Stimulated activated CD4-positive, alpha-beta T cell treated with anti-CD3 and anti-CD28 coated beads, Interleukin-2, amount 100 ng/mL, for 48 hours (primary cell): ENCODE data around the gene ZNF776.
"Not testable (repeated sequence)": the region's sequence is repeated elsewhere in the genome, so short reads cannot be mapped to it uniquely, and the experiment has no call there.

Source experiments
- DNase-seq, 2 donors: peaks; one replicate each; pipeline ENCODE4 v3.0.0-alpha.2; 2020

ZNF776 gene

DNA sequence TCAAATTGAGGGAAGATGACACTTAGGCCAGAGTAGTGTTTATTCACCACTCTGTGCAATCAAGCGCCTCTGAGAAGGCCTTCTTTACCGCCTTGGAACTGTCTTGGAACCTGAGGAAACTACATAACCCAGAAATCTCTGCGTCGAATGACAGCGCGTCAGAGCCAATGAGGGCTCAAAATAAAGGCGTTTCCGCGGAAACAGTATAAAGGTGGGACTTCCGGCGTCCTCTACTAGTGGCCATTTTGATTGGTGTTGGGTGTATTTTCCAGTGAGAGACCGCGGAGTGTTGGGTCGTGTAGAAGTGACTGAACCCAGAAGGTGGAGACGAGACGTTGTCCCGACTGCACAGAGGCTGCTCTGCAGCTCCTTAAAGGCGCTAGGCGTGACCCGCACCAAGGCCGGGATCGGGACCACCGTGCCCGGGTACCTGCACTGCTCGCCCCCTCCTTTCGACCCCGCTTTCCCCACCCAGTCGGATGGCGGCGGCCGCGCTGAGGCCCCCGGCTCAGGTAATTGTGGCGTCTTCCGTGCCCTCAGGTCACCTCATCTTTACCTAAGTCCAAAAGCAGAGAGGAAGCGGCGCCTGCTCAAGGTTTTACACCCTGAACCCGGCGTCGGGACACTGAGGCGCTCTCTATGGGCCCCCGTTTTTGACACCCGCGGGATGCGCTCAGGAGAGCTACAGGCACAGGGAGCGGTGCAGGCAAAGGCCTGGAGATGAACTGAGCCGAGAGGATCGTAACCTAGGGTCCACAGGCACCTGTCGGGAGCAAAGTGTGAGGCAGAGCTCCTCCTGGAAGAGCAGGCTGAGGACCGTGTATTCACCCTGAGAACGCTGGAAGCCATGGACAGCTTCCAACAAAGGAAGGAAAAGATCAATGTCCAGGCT lies at the start of gene ZNF776:
Gene ZNF776 (plus strand): TSS at position 236 of the 892 bp plus-strand sequence. CDS start 244 bp downstream, at position 480.
- peak; percentile 65 to 73 for DNase-seq

DNA sequence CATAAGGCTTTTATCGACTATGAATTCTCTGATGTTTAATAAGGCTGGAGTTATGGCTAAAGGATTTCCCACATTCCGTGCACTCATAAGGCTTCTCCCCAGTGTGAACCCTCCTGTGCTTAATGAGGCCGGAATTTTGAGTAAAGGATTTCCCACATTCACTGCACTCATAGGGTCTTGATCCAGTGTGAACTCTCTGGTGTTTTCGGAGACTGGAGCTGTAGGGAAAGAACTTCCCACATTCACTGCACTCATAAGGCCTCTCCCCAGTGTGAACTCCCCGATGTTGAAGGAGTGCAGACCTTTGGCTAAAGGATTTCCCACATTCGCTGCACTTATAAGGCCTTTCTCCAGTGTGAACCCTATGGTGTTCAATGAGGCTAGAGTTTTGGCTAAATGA lies 45.0 kb upstream of the ZNF776 start:
- DNase-seq, result no peak

DNA sequence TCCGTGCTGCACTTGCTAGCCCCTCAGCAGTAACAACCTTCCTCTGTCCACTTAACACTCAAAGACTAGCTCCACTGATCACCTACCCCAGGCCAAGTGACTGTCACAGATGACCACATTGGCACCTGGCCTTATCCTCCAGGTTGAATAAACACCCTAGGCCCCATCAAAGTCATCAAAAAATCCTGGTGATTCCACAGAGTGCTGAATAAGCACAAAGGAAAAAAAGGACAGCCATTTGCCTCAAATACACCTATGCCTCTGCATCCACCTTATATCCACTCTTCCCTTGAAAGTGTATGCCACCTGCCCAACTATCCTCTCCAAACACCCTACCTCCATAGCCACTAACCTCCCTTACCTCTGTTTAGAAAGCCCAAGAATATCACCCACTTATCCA lies 40.3 kb upstream of the ZNF776 start:
- no peak for DNase-seq

DNA sequence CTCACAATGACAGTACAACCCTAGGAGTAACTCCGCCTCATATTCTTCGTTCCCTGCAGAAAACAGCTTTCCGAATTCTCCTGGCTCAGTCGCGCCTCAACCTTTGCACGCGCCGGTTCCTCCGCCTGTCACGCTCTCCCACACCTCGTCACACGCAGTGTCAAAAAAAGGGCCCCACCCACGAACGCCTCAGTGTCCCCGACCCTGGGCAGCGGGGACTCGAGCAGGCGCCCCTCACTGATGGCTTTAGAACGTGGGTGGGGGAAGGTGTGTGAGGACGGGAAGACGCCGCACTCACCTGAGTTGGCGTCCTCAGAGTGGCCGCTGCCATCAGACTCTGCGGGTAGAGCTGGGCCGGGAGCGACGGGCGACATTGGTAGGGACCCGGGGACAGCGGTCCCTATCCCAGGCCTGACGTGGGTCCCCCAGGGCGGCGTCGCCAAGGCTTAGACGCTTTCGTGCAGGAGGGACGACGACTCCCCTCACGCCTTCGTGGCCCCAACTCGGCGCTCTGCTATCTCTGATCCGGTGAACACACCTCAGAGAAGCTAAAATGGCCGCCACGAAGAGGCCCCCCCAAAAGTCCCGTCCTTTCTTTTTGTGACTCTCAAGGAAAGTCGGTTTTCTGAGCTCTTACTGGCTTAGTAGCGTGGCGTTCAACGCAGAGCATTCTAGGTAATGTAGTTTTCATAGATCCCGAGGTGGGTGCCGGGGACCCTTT lies 37.8 kb upstream of the ZNF776 start, which contains the start of gene ZNF154:
Gene ZNF154 (minus strand): TSS at position 564 of the 721 bp plus-strand sequence. CDS start 233 bp downstream, at position 331.
- DNase-seq, result no peak

DNA sequence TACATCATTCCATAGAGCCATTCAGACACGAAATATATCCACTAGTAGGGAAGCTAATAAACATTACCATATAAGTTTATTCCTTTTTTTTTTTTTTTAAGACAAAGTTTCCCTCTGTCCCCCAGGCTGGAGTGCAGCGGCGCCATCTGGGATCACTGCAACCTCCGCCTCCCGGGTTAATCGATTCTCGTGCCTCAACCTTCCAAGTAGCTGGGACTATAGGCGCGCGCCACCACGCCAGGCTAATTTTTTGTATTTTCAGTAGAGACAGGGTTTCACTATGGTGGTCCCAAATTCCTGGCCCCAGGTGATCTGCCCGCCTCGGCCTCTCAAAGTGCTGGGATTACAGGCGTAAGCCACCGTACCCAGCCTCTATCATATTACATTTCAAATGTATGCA lies 37.0 kb upstream of the ZNF776 start:
- no peak for DNase-seq

DNA sequence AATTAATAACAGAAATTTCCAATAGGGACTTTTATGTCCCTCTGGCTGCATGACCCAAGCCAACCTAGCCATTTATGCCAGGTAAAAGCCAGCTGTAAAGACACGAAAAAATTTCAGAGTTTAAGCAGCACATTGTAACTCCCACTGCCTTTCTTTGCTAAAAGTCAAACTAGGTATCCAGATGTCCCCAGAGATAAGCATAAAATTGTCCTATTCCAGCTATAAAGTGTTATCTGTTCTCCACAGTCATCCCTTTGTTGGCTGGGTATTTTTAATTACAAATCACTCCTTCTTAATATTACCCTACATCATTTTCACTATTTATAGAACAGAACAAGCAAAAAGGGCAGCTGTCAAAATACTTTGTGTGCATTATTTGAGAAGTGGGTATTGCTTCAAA lies 34.4 kb upstream of the ZNF776 start:
- DNase-seq, result no peak

DNA sequence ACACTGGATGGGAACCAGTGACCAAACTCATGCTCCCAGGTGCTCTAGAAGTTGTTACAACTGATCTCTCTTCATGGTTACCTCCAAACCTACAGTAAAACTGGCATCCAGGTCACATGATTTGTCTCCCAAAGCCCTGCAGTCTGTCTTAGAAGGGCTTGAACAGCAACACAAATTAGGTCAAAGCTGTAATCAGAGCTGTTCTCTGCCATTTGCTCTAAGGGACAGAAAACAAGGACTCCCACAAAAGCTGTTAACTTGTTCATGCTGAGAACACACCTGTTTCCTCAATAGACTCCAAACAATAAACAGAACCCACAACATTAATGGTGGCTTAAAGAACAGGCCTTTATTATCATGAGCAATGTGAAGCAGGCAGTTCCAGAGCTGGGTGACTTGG lies 27.2 kb upstream of the ZNF776 start:
- no peak for DNase-seq

DNA sequence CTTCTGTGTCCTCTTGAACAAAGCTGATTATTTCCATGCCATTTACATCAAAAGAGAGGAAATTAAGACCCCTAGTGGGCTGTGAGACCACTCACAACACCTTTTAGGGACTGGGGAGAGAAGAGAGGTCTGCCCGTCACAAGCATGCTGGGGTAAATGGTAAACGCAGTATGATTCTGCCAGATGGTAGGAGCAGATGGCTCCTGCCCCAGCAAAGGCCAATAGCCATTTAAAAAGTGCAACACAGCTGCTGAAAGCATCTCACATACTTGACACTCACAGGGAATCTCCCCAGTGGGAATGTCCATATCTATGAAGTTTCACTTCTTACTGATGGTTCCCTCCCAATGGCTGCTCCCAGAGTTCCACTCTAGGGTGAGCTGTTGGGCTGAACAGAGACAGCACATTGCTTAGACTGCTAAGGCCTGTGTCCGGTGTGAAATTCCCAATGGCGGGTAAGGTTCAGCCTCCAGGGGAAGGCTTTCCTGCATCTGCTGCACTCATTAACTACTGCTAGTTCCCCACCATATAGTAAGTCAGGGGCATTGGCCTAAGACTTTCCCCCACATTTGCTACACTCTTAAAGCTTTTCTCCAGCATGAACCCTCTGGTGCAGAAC lies 26.6 kb upstream of the ZNF776 start:
- no peak for DNase-seq

DNA sequence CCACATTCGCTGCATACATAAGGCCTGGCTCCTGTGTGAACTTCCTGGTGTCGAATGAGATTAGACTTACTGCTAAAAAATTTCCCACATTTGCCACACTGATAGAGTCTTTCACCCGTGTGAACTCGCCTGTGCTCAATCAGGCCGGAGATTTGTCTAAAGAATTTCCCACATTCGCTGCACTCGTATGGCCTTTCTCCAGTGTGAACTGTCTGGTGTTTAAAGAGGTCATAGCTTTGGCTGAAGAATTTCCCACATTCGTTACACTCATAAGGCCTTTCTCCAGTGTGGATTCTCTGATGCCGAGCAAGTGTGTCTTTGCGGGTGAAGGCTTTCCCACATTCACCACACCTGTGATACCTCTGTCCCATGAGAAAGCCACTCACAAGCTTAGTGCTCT lies 25.7 kb upstream of the ZNF776 start:
- DNase-seq, result no peak

DNA sequence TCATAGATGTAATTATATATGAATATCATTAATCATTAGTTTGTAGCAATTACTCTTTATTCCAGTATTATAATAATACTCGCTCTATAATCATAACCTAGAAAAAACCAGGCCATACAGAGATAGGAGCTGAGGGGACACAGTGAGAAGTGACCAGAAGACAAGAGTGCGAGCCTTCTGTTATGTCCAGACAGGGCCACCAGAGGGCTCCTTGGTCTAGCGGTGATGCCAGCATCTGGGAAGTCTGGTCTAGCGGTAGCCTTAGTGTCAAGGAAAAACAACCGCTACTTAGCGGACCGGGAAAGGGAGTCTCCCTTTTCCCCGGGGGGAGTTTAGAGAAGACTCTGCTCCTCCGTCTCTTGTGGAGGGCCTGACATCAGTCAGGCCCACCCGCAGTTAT lies 8.3 kb upstream of the ZNF776 start:
- DNase-seq, result peak in 1 of 2 donors; percentile 26

DNA sequence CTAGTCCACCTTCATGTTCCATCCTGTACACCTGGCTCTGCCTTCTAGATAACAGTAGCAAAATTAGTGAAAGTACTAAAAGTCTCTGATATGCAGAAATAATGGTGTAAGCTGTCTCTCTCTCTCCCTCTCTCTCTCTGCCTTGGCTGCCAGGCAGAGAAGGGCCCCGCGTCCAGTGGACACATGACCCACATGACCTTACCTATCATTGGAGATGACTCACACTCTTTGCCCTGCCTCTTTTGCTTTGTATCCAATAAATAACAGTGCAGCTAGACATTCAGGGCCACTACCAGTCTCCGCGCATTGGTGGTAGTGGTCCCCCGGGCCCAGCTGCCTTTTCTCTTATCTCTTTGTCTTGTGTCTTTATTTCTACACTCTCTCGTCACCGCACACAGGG lies 7.8 kb upstream of the ZNF776 start:
- not testable (repeated sequence) for DNase-seq

DNA sequence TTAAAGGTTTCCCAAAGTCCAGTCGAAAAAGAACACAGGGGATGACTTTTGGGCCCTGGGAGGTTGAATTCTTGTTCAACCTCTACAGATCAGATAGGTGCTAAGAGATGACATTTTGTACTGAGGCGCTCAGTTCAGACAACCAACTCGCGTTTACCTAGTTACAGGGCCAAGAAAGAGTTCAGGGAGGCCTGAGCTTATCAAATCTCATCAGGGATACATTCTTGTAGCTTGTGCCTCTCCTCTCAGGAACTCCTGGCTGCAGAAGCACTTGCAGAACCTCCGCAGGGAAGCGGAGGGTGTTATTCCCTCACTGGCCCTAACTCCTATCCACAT lies 825 bp downstream of the ZNF776 start:
- no peak for DNase-seq

DNA sequence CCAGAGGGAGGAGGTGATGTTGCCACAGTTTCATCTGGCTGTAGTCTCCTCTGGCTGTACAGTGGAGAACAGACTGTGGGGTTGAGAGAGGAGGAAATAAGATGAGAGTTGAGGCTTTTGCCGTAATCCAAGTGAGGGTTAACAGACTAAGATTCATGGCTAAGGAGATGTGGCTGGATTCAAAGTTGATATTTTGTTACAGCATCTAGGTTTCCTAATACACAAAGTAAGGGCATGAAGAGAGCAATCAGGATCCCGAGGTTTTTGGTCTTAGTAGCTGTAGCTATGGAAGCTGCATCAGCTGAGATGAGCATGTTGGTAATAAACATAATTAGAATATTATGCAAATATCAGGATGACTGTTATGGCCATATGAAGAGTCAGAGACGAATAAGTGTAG lies 1.4 kb downstream of the ZNF776 start:
- DNase-seq, result no peak

DNA sequence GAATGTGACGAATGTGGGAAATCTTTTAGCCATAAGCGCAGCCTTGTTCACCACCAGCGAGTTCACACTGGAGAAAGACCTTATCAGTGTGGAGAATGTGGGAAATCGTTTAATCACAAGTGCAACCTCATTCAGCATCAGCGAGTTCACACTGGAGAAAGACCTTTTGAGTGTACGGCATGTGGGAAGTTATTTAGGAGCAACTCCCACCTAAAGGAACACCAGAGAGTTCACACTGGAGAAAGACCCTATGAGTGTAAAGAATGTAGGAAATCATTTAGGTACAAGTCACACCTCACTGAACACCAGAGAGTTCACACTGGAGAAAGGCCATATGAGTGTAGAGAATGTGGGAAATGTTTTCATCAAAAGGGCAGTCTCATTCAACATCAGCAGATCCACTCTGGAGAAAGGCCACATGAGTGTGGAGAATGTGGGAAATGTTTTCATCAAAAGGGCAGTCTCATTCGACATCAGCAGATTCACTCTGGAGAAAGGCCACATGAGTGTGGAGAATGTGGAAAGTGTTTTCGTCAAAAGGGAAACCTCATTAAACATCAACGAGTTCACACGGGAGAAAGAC lies 7.6 kb downstream of the ZNF776 start:
- no peak for DNase-seq

DNA sequence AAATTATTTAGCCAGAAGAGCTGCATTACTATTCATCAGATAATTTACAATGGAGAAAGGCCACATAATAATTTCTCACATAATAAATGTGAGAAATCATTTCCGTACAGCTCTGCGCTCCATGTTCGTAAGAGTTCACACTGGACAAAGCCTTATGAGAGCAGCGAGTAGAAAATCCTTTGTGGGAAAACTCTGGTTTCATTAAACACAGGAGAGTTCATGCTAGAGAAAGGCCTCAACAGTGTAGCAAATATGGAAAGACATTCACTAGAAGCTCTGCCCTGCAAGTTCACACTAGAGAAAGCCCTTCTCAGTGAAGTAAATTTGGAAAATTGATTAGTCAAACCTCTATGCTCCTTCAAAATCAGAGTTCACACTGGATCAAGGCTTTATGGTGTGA lies 8.4 kb downstream of the ZNF776 start:
- no peak for DNase-seq

DNA sequence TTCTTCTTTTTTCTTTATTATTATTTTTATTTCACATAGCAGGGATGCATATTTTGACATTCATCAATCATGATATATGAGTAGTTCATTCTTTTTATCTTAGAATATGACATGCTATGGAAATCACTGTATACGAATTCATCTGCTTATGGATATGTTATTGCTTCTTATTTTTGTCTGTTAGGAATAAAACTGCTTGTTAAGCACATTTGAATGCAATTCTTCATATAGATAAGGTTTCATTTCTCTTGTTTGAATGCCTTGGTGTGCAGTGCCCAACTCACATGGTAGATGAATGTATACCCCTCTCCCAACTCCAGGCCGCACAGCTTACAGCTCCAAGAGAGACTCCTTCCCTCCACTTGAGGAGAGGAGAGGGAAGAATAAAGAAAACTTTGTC lies 11.3 kb downstream of the ZNF776 start:
- no peak for DNase-seq

DNA sequence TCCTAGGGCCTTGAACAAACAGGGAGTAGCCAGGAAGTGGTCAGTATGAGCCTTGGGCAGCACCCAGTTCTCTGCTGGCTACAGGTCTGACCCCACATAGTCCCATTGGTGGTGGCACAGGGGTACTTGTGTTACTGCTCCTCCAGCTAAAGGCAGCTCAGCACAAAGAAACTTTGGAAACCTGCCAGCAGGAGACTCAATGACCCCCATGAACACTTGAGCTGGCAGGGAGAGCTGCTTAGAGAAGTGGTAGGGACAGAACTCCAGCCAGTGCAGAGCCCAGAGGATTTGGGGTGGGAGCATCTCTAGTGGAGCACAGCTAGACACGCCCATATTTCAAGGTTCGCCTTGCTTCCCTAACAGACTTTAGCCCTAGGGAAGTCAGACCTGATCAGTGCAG lies 12.5 kb downstream of the ZNF776 start:
- DNase-seq, result no peak

DNA sequence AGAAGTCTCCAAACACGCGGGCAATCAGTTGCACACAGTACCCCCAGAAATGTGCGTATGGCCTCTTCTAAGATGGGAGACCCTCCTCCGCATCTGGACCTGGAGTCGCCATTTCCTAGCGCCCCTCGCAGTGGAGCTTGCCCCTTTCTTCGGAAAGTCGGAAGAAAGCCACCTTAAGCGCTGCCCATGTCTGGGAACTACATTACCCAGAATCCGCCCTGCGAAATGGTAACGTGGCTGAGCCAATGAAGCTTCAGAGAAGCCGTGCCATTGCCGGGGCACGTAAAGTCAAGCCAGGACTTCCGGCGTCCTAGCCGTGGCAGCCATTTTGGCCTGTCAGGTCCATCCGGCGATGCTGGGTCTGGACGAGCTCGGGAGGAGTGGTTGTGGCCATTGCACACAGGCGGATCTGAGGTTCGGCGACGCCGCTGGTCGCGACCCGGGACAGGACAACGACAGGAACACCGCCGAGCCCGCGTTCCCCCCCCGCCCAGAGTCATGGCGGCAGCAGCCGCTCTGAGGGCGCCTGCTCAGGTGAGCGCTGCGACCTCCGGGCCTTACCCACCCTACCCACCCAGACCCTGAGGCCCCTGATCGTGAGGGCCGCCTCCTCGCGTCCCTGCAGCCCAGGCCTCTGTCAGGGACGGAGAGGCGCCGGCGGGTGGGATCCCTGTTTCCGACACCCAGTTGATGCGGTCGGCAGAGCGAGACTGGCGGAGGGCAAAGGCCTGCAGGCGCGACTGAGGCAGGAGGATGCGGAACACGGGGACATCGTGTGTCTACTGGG lies 22.9 kb downstream of the ZNF776 start, which contains the start of gene ZNF586:
Gene ZNF586 (plus strand): TSS at position 332 of the 787 bp plus-strand sequence. CDS start 167 bp downstream, at position 499.
- DNase-seq, result peak; percentile 74 to 75

DNA sequence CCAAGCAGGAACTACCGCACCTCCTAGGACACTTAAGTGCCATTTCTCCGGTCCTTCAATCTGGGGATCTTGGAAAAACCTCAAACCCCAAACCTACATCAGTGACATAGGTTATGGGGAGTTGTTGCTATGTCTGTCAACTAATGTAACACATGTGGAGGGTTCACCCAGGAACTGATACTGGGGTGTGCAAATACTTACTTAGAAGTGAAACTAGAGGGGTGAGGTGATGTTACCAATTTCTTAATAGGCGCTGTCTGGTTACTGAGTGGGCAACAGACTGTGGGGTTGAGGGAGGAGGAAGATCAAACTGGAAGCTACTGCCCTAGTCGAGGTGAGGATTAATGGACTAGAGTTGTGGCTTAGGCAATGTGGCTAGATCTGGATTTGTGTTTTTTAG lies 24.8 kb downstream of the ZNF776 start:
- no peak for DNase-seq

DNA sequence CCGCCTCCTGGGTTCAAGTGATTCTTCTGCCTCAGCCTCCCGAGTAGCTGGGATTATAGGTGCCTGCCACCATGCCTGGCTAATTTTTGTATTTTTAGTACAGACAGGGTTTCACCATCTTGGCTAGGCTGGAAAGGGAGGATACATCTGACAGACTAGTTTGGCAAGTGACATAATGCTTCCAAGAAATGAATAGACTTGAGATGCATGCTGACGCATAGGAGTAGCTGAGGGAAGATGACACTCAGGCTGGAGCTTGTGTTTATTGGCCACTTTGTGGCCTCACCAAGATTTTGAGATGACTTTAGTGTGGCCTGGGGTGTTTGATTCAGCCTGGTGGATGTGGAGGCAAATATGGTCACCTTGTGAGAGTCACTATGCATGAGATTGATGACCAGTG lies 26.9 kb downstream of the ZNF776 start:
- no peak for DNase-seq

DNA sequence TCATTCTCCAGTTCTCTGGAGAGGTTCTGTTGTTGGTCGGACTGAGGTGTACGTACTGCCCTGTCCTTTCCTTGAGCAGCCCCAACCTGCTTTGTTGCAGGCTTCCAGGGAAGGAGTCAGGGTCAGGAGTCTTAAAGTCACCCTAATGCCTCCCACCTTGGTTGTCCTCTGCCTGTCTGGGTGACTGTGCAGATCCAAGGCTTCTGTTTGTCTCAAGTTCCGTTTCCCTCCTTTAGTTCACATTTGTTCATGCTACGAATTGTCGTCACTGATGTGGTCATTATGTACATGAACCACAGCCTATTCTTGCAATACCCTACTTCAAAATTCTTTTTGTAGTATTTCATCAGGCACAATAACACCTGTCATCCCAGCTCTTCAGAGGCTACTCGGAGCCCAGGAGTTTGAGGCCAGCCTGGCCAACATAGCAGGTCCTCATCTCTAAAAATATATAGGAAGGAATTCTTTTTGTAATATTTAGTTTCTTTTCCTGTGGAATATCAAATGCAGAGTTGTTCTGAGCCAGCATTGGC lies 30.2 kb downstream of the ZNF776 start:
- DNase-seq, result no peak

DNA sequence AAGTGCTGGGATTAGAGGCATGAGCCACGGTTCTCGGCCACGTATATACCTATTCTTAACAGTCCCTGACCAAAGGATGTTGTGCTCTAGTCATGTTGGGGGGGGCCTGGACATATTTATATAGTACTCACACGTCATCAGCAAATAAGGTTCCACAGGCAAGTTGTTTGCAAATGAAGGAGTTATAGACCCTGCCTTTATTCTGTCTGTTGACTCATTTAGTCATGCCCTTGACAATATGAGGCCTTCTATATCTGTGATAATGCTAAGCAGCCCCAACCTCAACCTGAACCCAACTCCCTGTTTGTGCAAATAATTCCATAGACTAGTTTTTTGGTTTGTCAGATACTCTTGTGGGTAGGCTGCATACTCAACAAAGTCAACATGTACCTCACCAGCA lies 31.7 kb downstream of the ZNF776 start:
- DNase-seq, result no peak
